OCI-LY7 (cell line): ENCODE measurements around the gene FAM98A.

ENCODE experiments used
- CTCF ChIP-seq: fragments of 200-600 bp; sonication (generic); conservative IDR thresholded peaks from 2 replicates; pipeline ENCODE4 v1.5.1; 2014; ENCODE audit warnings: mild to moderate bottlenecking, antibody characterized with exemption, low read length, moderate library complexity, mixed read lengths
- EZH2phosphoT487 ChIP-seq: fragments of 200-600 bp; sonication (generic); IDR thresholded peaks from 2 replicates; pipeline ENCODE4 v1.6.1; 2018; ENCODE audit warnings: low read depth, borderline replicate concordance, mild to moderate bottlenecking, mixed run types, antibody characterized with exemption, low read length, moderate library complexity, mixed read lengths

DNA sequence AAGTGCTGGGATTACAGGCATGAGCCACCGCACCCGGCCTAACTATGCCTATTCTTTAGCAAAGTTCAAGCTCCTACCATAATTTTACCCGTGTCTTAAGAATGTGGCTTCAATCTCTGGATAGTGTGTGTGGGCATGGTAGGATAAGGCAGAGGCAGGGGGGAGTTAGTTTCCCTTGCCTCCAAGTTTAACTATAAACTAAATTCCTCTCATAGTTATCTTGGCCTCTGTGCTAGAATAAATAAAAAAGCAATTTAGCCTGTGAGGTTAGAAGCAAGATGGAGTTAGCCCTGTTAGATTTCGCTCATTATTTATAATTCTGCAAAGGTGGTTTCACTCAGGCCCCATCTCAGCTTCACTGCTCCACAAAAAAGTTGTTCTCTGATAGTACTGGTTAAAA, 7.0 kb upstream of the FAM98A start:
- TF ChIP-seq CTCF (no peak), EZH2phosphoT487 (no peak)
